Measurements from ENCODE around the gene NMT1.

Gene NMT1

DNA sequence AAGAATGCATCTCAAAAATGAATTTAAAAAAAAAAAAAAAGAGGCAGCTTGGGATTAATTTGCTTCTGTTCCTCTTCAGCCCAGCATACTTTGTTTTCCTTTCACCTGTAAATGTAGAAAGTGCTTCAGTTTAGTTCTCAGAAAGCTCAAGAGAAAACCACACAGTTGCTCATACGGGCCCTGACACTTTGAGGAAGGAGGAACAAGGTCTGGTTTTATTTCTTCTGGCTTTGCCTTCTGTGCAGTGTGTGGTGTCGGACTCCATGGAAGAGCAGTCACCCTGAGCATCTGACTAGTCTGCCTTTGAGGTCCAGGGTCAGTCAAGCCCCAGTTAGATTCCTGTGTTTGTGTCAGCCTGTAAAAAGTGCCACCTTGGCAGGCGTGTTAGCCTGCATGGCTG lies 27.6 kb downstream of the NMT1 start:
- in situ Hi-C loops (cut with MboI; ENCODE audit: low pct_unique_long_range_greater_than_20kb, low sequenced_read_pairs, unreplicated experiment) = no loop called here
- TF ChIP-seq, protein P1, sequence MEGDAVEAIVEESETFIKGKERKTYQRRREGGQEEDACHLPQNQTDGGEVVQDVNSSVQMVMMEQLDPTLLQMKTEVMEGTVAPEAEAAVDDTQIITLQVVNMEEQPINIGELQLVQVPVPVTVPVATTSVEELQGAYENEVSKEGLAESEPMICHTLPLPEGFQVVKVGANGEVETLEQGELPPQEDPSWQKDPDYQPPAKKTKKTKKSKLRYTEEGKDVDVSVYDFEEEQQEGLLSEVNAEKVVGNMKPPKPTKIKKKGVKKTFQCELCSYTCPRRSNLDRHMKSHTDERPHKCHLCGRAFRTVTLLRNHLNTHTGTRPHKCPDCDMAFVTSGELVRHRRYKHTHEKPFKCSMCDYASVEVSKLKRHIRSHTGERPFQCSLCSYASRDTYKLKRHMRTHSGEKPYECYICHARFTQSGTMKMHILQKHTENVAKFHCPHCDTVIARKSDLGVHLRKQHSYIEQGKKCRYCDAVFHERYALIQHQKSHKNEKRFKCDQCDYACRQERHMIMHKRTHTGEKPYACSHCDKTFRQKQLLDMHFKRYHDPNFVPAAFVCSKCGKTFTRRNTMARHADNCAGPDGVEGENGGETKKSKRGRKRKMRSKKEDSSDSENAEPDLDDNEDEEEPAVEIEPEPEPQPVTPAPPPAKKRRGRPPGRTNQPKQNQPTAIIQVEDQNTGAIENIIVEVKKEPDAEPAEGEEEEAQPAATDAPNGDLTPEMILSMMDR (IDR thresholded peaks at IDR 0.05; ENCODE audit: extremely low read depth, insufficient read depth, missing control alignments) = no peak
- DNase-seq (ENCODE audit: low spot score) = no peak

DNA sequence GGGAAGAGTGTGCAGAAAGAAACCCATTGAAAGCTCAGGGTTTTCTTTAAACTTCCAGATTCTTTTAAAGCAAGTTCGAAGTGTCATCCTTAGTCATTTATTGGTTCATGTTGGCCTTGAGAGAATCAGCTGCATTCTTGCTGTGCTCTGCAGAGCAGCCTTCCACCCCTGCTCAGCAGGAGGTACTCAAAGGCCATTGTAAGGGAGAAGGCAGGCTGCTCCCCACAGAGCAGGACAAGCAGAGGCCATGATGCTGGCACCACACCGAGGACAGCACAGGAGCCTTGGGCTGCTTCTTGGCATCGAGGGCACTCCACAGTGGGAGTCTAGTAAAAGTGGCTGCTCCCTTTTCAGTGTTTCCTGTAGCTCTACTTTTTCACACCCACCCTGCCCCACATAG lies 29.6 kb downstream of the NMT1 start:
- DNase-seq (ENCODE audit: low spot score) = no peak
- TF ChIP-seq, protein P1 (IDR thresholded peaks at IDR 0.05; ENCODE audit: extremely low read depth, insufficient read depth, missing control alignments) = no peak
- in situ Hi-C loops (cut with MboI; ENCODE audit: low pct_unique_long_range_greater_than_20kb, low sequenced_read_pairs, unreplicated experiment) = no loop called here

DNA sequence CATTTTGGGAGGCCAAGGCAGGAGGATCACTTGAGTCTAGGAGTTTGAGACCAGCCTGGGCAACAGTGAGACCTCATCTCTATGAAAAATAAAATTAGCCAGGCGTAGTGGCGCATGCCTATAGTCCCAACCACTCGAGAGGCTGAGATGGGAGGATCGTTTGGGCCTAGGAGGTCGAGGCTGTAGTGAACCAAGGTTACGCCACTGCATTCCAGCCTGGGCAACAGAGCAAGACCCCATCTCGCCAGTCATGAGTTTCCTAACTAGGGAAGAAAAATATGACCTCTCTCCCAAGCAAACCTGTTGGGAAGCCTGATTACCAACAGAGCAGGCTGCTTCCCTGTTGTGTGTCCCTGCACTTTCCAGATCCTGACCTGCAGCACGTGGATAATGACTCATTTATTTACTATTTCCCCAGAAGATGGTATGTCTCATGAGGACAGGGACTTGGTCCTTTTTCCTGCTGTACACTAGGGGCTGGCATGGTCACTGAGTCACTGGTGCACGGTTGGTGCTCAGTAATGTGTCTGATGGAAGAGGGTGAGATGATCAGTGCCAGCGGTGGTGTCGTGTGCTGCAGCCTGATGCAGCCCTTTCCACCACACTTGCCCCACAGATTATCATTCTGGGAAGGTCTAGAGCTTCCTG lies 30.8 kb downstream of the NMT1 start:
- in situ Hi-C loops (cut with MboI; ENCODE audit: low pct_unique_long_range_greater_than_20kb, low sequenced_read_pairs, unreplicated experiment) = no loop called here
- TF ChIP-seq, protein P1 (IDR thresholded peaks at IDR 0.05; ENCODE audit: extremely low read depth, insufficient read depth, missing control alignments) = no peak
- no peak for DNase-seq (ENCODE audit: low spot score)

DNA sequence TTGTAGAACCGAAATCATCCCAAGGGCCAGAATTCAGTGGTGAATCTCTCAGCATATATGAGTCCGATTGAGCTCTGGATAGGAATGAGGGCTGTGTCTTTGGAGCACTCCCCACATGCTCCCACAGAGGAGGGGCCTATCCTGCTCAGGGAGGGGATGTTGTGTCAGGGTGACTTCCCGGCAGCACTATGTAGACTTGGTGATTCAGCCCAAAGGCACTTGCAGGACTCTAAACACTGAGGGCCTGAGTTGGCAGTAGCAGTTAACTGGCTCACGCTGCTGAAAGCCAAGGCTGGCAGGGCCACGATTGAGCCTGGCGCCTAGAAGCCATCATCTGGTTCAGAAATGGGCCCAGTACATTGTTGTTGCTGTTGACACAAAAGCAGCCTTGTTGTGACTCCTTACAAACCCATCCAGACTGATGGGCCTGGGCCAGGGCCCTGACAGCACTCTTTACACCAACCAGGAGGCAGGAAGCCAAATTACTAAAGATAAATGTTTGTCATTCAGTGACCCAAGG lies 31.9 kb downstream of the NMT1 start:
- TF ChIP-seq, protein P1 (IDR thresholded peaks at IDR 0.05; ENCODE audit: extremely low read depth, insufficient read depth, missing control alignments) = no peak
- no peak for DNase-seq (ENCODE audit: low spot score)
- in situ Hi-C loops (cut with MboI; ENCODE audit: low pct_unique_long_range_greater_than_20kb, low sequenced_read_pairs, unreplicated experiment) = no loop called here

DNA sequence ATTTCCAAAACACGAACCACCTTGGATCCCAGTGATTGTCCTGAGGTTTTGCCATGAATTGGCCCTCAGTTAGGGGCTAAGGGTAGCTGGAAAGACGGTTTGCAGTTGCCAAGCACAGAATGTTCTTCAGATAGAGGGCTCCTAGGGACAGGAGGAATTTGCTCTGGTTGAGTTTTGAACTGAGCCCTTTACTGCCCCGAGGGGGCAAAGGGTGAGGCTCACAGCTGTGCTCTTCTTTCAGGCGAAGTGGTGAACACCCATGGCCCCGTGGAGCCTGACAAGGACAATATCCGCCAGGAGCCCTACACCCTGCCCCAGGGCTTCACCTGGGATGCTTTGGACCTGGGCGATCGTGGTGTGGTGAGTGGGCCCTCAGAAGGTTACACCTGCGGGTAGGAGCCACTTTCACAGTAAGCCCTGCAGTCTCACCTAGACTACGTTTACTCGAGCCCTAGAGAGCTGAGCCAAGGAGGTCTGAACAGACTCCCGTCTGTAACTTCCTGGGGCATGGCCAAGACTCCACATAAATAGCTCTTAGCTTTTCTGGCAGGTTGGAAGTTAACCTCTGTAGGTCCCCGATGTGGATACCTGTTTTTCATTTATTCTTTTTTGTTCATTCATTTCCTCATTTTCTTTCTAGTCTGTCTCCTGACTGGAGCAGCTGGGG lies 32.5 kb downstream of the NMT1 start:
- TF ChIP-seq, protein P1 (IDR thresholded peaks at IDR 0.05; ENCODE audit: extremely low read depth, insufficient read depth, missing control alignments) = no peak
- in situ Hi-C loops (cut with MboI; ENCODE audit: low pct_unique_long_range_greater_than_20kb, low sequenced_read_pairs, unreplicated experiment) = no loop called here
- no peak for DNase-seq (ENCODE audit: low spot score)

DNA sequence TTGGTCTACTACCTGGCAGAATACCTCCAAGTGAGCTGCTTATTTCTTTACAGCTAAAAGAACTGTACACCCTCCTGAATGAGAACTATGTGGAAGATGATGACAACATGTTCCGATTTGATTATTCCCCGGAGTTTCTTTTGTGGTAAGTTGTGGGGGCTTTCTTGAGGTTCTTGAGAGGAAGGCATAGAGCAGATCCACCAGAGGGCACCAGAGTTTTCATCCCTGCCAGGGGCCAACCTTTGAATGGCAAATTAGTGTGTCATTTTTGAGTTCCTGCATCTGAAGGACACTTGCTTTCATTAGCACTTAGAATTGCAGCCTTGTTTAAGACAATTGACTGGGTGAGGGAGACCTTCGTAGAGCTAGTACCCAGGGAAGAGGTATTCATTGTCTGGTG lies 35.0 kb downstream of the NMT1 start:
- TF ChIP-seq, protein P1 (IDR thresholded peaks at IDR 0.05; ENCODE audit: extremely low read depth, insufficient read depth, missing control alignments) = peak; percentile 39
- in situ Hi-C loops (cut with MboI; ENCODE audit: low pct_unique_long_range_greater_than_20kb, low sequenced_read_pairs, unreplicated experiment) = no loop called here
- no peak for DNase-seq (ENCODE audit: low spot score)

Data from GM13977 (cell line).